CD1c-positive myeloid dendritic cell (primary cell): ENCODE data around the gene IFI30.

Experiments
- DNase-seq: peaks from one replicate; pipeline ENCODE4 v3.0.0-alpha.2; 2016; ENCODE audit errors: extremely low spot score

Gene IFI30

GRCh38 chr19:18171605-18172327 lies 1.8 kb upstream of the IFI30 start:
- peak; percentile 31 for DNase-seq

- no peak for DNase-seq
Measured at GRCh38 chr19:18172331-18173053, 1.1 kb upstream of the IFI30 start.

GRCh38 chr19:18173054-18173571 lies 500 bp upstream of the IFI30 start:
- DNase-seq = peak; percentile 94

- DNase-seq = no peak
Measured at GRCh38 chr19:18174983-18175382, 1.4 kb downstream of the IFI30 start.

- DNase-seq = peak; percentile 48
Measured at GRCh38 chr19:18176367-18177310, 3.0 kb downstream of the IFI30 start.

- DNase-seq = peak; percentile 61
Measured at GRCh38 chr19:18179957-18180356, 6.3 kb downstream of the IFI30 start.

- DNase-seq = no peak
Measured at GRCh38 chr19:18183529-18183928, 9.9 kb downstream of the IFI30 start.

GRCh38 chr19:18185538-18185937 lies 11.9 kb downstream of the IFI30 start:
- DNase-seq = no peak

GRCh38 chr19:18190278-18190677 lies 16.7 kb downstream of the IFI30 start:
- no peak for DNase-seq

GRCh38 chr19:18191640-18192062 lies 18.0 kb downstream of the IFI30 start:
- no peak for DNase-seq

GRCh38 chr19:18192673-18193387 lies 19.2 kb downstream of the IFI30 start, which contains the start of gene MPV17L2:
MPV17L2 (plus strand) TSS chr19:18193218; CDS start chr19:18193282, 64 bp downstream.
- DNase-seq = peak; percentile 99

GRCh38 chr19:18193388-18194180 lies 20.0 kb downstream of the IFI30 start:
- DNase-seq = no peak

GRCh38 chr19:18194181-18194530 lies 20.5 kb downstream of the IFI30 start:
- DNase-seq = no peak

GRCh38 chr19:18194554-18195238 lies 21.1 kb downstream of the IFI30 start:
- DNase-seq = peak; percentile 51

- DNase-seq = no peak
Measured at GRCh38 chr19:18196511-18196845, 22.9 kb downstream of the IFI30 start.

GRCh38 chr19:18197306-18197705 lies 23.7 kb downstream of the IFI30 start:
- no peak for DNase-seq

- no peak for DNase-seq
Measured at GRCh38 chr19:18197941-18198340, 24.3 kb downstream of the IFI30 start.

- DNase-seq = no peak
Measured at GRCh38 chr19:18198374-18198773, 24.8 kb downstream of the IFI30 start.

GRCh38 chr19:18202397-18202777 lies 28.8 kb downstream of the IFI30 start:
- DNase-seq = peak; percentile 38
